Sigmoid colon (tissue), 7 donors: ENCODE results near the gene DDX28. TPM values are rescaled to one million over a fixed set of nuclear protein-coding genes. Genes with fewer than 3 reads are reported as not detected.
A peak's percentile ranks its signal among the peaks of the same experiment; 100 is the strongest.
"Not testable (repeated sequence)": the region's sequence is repeated elsewhere in the genome, so short reads cannot be mapped to it uniquely, and the experiment has no call there.

Experiments
- DNase-seq: peaks from one replicate; pipeline ENCODE4 v3.0.0-alpha.2; 2019
- H3K27ac ChIP-seq, 4 donors: fragments of 200-600 bp; sonication (generic); one replicate each; pipeline ENCODE4 v1.5.1; 2016 to 2019; ENCODE audit warnings: mild to moderate bottlenecking in 1 of 4
- H3K27me3 ChIP-seq, 3 donors: fragments of 200-600 bp; sonication (generic); one replicate each; pipeline ENCODE4 v1.5.1; 2019; ENCODE audit warnings: mild to moderate bottlenecking in 1 of 3
- H3K36me3 ChIP-seq, 4 donors: fragments of 200-600 bp; sonication (generic); one replicate each; pipeline ENCODE4 v1.5.1; 2016 to 2019
- H3K4me1 ChIP-seq, 4 donors: fragments of 200-600 bp; sonication (generic); one replicate each; pipeline ENCODE4 v1.5.1; 2017 to 2019
- H3K4me3 ChIP-seq, 4 donors: fragments of 200-600 bp; sonication (generic); one replicate each; pipeline ENCODE4 v1.5.1; 2017 to 2019; ENCODE audit warnings: mild to moderate bottlenecking in 2 of 4, moderate library complexity in 1 of 4
- H3K9me3 ChIP-seq, 4 donors: fragments of 200-600 bp in 3 of 4; sonication (generic) in 3 of 4; one replicate each; pipeline versions ENCODE4 v1.5.1 to v1.6.1; 2013 to 2019
- CTCF ChIP-seq, 4 experiments: fragments of 450-650 bp in 3 of 4; fragments of 200-600 bp in 1 of 4; IDR thresholded peaks; one replicate each; pipeline ENCODE4 v1.5.1; 2016 to 2019; ENCODE audit warnings: antibody characterized with exemption in 4 of 4, mild to moderate bottlenecking in 3 of 4, moderate library complexity in 2 of 4
- EP300 ChIP-seq, 4 donors: sonication (generic); formaldehyde crosslinking; IDR thresholded peaks; one replicate each; pipeline ENCODE4 v1.6.1; 2017; ENCODE audit warnings: antibody characterized with exemption in 4 of 4
- POLR2A ChIP-seq, 2 donors: fragments of 450-650 bp; IDR thresholded peaks; one replicate each; pipeline ENCODE4 v1.6.1; 2016; ENCODE audit warnings: antibody characterized with exemption in 2 of 2, mild to moderate bottlenecking in 2 of 2, moderate library complexity in 2 of 2
- POLR2AphosphoS5 ChIP-seq, 4 donors: sonication (generic); formaldehyde crosslinking; IDR thresholded peaks; one replicate each; pipeline ENCODE4 v1.6.1; 2017; ENCODE audit warnings: antibody characterized with exemption in 4 of 4
- WGBS, 2 donors: extraction: QIAGEN DNeasy Blood & Tissue Kit; methylation state at CpG; one replicate each; pipeline ENCODE4 v1.1.7; 2013; 5-methylcytosine and 5-hydroxymethylcytosine counted together
- intact Hi-C: fragments of 100-400 bp; cut with DNase I; formaldehyde crosslinking; loops from one replicate; pipeline ENCODE4 v1.15.1; 2023
- polyA plus RNA-seq, 3 donors: library from polyadenylated mRNA; stranded (reverse); fragments of 200-250 nt; gene quantifications; one replicate each; pipeline ENCODE4 v1.2.3, GENCODE V29; 2013
- total RNA-seq, 4 donors: library from RNA; depleted of rRNA; stranded (reverse); fragments of >200 nt; gene quantifications; one replicate each; pipeline ENCODE4 v1.1.0, GENCODE V29; 2016
- donor health status: healthy with polysubstance abuse.
- donor health status: Bipolar disorder and iron deficiency.
- donor health status: healthy.

DDX28 gene
- total and polyA plus RNA-seq, 7 donors: 3.0 to 12.8 (median 5.2) TPM

DNA sequence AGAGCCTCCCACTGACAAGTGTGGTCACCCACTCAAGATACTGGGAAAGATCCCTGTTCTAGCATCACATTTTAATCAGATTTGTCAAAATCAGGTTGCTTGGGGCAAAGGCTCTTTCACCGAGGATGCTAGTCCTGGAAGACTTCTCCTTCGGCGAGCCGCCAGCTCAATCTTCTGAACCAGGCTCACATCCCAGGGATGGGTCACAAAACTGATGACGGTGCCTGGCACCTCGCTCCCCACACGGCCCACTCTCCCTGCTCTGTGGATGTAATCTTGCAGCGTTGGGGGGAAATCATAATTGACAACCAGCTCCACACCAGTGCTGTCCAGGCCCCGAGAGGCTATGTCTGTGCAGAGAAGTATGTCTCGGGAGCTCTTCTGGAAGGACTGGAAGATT lies 1.5 kb downstream of the DDX28 start:
- intact Hi-C loops: loop anchor here (10.0 kb wide), 1 partner anchor 217 kb away; the partner anchor contains the start of genes RANBP10 and TSNAXIP1
- H3K4me1 ChIP-seq: peaks cover 0 to 30% (median 28%) of the 10 kb centered on the region in 4 donors
- WGBS, 2 donors: 95 to 96% methylated on average over 10 of the region's 10 CpGs
- peaks cover 0 to 7% (median 2%) of the 10 kb centered on the region in 4 donors for H3K36me3 ChIP-seq
- H3K27me3 ChIP-seq: no peaks in the 10 kb centered on the region
- no peaks in the 10 kb centered on the region for H3K9me3 ChIP-seq
- no peak overlapping the region for H3K27ac ChIP-seq
- peak overlapping the region in 2 of 4 donors; percentile 93 to 97 for H3K4me3 ChIP-seq
- no peak for DNase-seq
- TF ChIP-seq CTCF (IDR thresholded peaks at IDR 0.05) (no peak), POLR2AphosphoS5 (IDR thresholded peaks at IDR 0.05) (no peak), EP300 (IDR thresholded peaks at IDR 0.05) (no peak)

DNA sequence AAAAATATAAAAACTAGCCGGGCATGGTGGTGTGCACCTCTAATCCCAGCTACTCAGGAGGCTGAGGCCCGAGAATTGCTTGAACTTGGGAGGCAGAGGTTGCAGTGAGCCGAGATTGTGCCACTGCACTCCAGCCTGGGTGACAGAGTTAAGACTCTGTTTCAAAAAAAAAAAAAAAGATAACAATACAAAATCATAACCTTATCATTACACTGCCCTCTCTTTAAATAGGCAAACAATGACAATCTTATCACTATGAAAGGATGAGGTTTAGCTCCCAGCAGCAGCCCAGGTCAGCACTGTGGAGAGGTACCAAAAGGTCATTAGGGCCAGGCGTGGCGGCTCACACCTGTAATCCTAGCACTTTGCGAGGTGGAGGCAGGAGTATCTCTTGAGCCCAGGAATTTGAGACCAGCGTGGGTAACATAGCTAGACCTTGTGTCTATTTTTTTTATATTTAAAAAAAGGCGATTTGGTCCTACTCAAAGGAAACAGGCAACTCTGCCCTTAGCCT lies 3.8 kb downstream of the DDX28 start:
- Histone ChIP-seq H3K36me3 (peaks cover 0 to 7% (median 2%) of the 10 kb centered on the region in 4 donors), H3K4me1 (peaks cover 0 to 28% (median 25%) of the 10 kb centered on the region in 4 donors), H3K27ac (no peak overlapping the region), H3K27me3 (no peaks in the 10 kb centered on the region), H3K4me3 (no peak overlapping the region), H3K9me3 (no peaks in the 10 kb centered on the region)
- DNase-seq: no peak
- 69 to 82% methylated on average over 8 of the region's 8 CpGs for WGBS, 2 donors
- TF ChIP-seq POLR2AphosphoS5 (IDR thresholded peaks at IDR 0.05) (no peak), CTCF (IDR thresholded peaks at IDR 0.05) (no peak)
- intact Hi-C loops: no loop called here

- Histone ChIP-seq H3K9me3 (no peaks in the 10 kb centered on the region), H3K4me1 (no peaks in the 10 kb centered on the region), H3K4me3 (no peak within 1 kb of the TSS), H3K27me3 (no peaks in the 10 kb centered on the region), H3K36me3 (no peaks in the 10 kb centered on the region), H3K27ac (no peak within 1 kb of the TSS)
- DNase-seq: no peak
- TF ChIP-seq CTCF (IDR thresholded peaks at IDR 0.05) (no peak), POLR2A (IDR thresholded peaks at IDR 0.05) (no peak), POLR2AphosphoS5 (IDR thresholded peaks at IDR 0.05) (no peak), EP300 (IDR thresholded peaks at IDR 0.05) (no peak)
- 79 to 89% methylated on average over 5 of the region's 5 CpGs for WGBS, 2 donors
- intact Hi-C loops: no loop called here
Measured at GRCh38 chr16:68015681-68016080, 7.4 kb downstream of the DDX28 start, which contains the start of gene DPEP2NB. TSS of gene DPEP2NB (minus strand) at chr16:68015911. CDS start at chr16:68015770, 141 bp downstream.

GRCh38 chr16:68013440-68013839 lies 9.6 kb downstream of the DDX28 start:
- Histone ChIP-seq H3K27ac (no peak overlapping the region), H3K9me3 (no peaks in the 10 kb centered on the region), H3K36me3 (no peaks in the 10 kb centered on the region), H3K4me1 (no peaks in the 10 kb centered on the region), H3K4me3 (no peak overlapping the region), H3K27me3 (no peaks in the 10 kb centered on the region)
- no peak for TF ChIP-seq POLR2A (IDR thresholded peaks at IDR 0.05)
- TF ChIP-seq POLR2AphosphoS5 (IDR thresholded peaks at IDR 0.05): no peak
- intact Hi-C loops: no loop called here
- no peak for DNase-seq
- 68 to 76% methylated on average over 1 of the region's 1 CpG for WGBS, 2 donors

DNA sequence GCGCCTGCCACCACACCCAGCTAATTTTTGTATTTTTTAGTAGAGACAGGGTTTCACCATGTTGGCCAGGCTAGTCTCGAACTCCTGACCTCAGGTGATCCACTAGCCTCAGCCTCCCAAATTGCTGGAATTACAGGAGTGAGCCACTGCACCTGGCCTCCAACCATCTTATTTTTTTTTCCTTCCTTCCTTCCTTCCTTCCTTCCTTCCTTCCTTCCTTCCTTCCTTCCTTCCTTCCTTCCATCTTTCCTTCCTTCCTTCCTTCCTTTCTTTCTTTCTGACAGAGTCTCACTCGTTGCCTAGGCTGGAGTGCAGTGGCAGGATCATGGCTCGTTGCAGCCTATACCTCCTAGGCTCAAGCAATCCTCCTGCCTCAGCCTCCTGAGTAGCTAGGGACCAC lies 13.2 kb downstream of the DDX28 start:
- H3K4me1 ChIP-seq, H3K4me3 ChIP-seq, H3K36me3 ChIP-seq, H3K27me3 ChIP-seq, DNase-seq, intact Hi-C loops, H3K9me3 ChIP-seq, H3K27ac ChIP-seq: not testable (repeated sequence)
- WGBS, 2 donors: 82 to 88% methylated on average over 4 of the region's 4 CpGs

DNA sequence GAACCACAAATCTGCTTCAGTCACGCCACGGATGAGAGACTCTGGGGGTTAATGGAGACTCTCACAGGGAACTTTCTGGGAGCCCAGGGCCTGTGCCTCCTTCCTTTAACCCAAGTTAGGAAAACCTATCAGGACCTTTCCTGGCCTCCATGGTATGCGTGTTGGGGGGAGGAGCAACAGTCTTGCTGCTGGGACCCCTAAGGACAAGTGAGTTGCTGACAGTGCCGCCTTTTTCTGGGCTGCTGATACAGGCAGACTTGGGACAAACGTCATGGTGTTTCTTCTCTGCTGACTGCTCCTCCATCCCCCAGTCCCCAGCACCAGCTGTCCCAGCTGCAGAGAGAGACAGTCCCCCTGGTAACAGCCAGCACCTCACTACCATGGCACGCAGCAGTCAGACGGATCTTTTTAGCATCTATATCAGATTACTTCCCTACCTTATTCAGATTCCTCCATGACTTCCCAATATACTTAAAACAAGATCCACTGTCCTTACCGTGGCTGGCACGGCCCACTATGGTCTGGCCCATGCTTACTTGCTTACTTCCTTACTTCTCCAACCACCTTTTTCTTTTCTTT lies 13.8 kb downstream of the DDX28 start:
- H3K27ac ChIP-seq: no peak overlapping the region
- H3K36me3 ChIP-seq: no peaks in the 10 kb centered on the region
- 77 to 80% methylated on average over 9 of the region's 9 CpGs for WGBS, 2 donors
- no peak for DNase-seq
- no peaks in the 10 kb centered on the region for H3K4me1 ChIP-seq
- intact Hi-C loops: no loop called here
- TF ChIP-seq EP300 (IDR thresholded peaks at IDR 0.05): no peak
- TF ChIP-seq POLR2AphosphoS5 (IDR thresholded peaks at IDR 0.05): no peak
- TF ChIP-seq CTCF (IDR thresholded peaks at IDR 0.05): no peak
- TF ChIP-seq POLR2A (IDR thresholded peaks at IDR 0.05): no peak
- no peaks in the 10 kb centered on the region for H3K9me3 ChIP-seq
- H3K27me3 ChIP-seq: no peaks in the 10 kb centered on the region
- H3K4me3 ChIP-seq: no peak overlapping the region
